ENCODE measurements around the gene ADCY10.

DNA sequence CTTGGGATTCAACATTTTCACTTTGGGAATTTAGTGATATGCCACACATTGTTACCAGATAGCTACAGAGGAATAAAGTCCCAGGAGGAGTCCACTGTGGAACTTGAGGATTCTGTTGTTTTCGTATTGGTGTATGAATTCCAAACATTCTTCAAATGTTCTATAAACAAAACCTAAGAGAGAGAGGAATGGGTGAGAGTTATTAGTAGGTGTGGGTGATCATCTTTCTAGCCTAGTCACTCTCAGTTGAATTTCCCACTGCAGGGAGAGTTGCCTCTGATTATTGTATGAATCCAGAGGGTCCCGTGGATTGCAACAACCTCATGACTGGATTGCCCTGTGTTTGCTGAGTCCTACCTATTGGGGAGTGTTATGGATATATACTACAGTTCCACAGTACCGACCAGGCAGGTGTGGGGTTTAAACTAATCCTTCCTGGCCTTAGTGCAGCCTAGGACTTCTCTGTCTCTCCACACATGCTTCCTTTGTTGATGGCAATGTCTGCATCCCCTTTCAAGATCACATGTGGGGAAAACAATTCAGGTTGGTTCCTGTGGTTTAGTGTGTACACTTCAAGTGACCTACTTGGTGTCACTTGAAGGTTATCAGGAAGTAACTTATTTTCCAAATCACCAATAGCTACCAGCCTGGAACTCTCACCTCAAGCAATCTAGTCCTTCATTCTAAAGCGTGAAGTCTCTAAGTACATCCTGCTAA, 91.8 kb downstream of the ADCY10 start:
- TF ChIP-seq EZH2 (IDR thresholded peaks at IDR 0.05; ENCODE audit: borderline replicate concordance) (no peak), EZH2phosphoT487 (IDR thresholded peaks at IDR 0.05; ENCODE audit: low read depth, severe bottlenecking, unreplicated experiment) (no peak)
- TF ChIP-seq, protein P1, sequence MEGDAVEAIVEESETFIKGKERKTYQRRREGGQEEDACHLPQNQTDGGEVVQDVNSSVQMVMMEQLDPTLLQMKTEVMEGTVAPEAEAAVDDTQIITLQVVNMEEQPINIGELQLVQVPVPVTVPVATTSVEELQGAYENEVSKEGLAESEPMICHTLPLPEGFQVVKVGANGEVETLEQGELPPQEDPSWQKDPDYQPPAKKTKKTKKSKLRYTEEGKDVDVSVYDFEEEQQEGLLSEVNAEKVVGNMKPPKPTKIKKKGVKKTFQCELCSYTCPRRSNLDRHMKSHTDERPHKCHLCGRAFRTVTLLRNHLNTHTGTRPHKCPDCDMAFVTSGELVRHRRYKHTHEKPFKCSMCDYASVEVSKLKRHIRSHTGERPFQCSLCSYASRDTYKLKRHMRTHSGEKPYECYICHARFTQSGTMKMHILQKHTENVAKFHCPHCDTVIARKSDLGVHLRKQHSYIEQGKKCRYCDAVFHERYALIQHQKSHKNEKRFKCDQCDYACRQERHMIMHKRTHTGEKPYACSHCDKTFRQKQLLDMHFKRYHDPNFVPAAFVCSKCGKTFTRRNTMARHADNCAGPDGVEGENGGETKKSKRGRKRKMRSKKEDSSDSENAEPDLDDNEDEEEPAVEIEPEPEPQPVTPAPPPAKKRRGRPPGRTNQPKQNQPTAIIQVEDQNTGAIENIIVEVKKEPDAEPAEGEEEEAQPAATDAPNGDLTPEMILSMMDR (IDR thresholded peaks at IDR 0.05; ENCODE audit: poor library complexity), result no peak

Measured in hepatocyte (in vitro differentiated cells).